GM10248 (cell line): Measurements from ENCODE around the gene MS4A13.
"Not testable (repeated sequence)": the region's sequence is repeated elsewhere in the genome, so short reads cannot be mapped to it uniquely, and the experiment has no call there.

Experiments
- CTCF ChIA-PET: fragments of 300-600 bp; sonication (Branson Sonifier 250); formaldehyde crosslinking; extraction: SDS; loops from one replicate; lab custom pipeline; 2021; ENCODE audit warnings: antibody characterized with exemption; lab: Yijun Ruan, JAX
- POLR2A ChIA-PET: fragments of 350-650 bp; sonication (Branson Sonifier 250); formaldehyde crosslinking; extraction: SDS; loops from one replicate; lab custom pipeline; 2020; ENCODE audit warnings: antibody characterized with exemption; lab: Yijun Ruan, JAX
- DNase-seq: peaks from one replicate; pipeline ENCODE4 v3.0.0; 2012; ENCODE audit errors: extremely low spot score
- CTCF ChIP-seq: IDR thresholded peaks from 2 replicates; pipeline ENCODE4 v1.5.1; 2012; ENCODE audit warnings: mild to moderate bottlenecking, low read depth; ENCODE audit errors: extremely low read depth, missing control alignments, control extremely low read depth

Gene MS4A13

GRCh38 chr11:60504219-60504905 lies 10.8 kb upstream of the MS4A13 start:
- no peak for TF ChIP-seq CTCF
- CTCF ChIA-PET: interaction anchor here (1.9 to 4.5 kb wide), 2 partner anchors 17 to 141 kb away, joined by 5 to 16 read pairs; no protein-coding TSS in a partner anchor
- POLR2A ChIA-PET: no interaction called here
- DNase-seq: no peak

GRCh38 chr11:60509609-60510008 lies 5.6 kb upstream of the MS4A13 start:
- CTCF ChIA-PET: interaction anchor here (1.3 kb wide), 1 partner anchor 175 kb away, joined by 3 read pairs; no protein-coding TSS in a partner anchor
- POLR2A ChIA-PET, DNase-seq: not testable (repeated sequence)

GRCh38 chr11:60510209-60510608 lies 5.0 kb upstream of the MS4A13 start:
- DNase-seq, POLR2A ChIA-PET, CTCF ChIA-PET: not testable (repeated sequence)

GRCh38 chr11:60511393-60511792 lies 3.8 kb upstream of the MS4A13 start:
- POLR2A ChIA-PET: no interaction called here
- CTCF ChIA-PET: interaction anchor here (1.0 to 1.1 kb wide), 2 partner anchors 9 to 121 kb away, joined by 3 read pairs; no protein-coding TSS in a partner anchor
- no peak for DNase-seq
- no peak for TF ChIP-seq CTCF

GRCh38 chr11:60512651-60513225 lies 2.5 kb upstream of the MS4A13 start:
- POLR2A ChIA-PET: no interaction called here
- CTCF ChIA-PET: interaction anchor here (1.1 to 1.3 kb wide), 3 partner anchors 15 to 179 kb away, joined by 3 to 4 read pairs (median 3); no protein-coding TSS in a partner anchor
- TF ChIP-seq CTCF: no peak
- no peak for DNase-seq

GRCh38 chr11:60513496-60514460 lies 1.4 kb upstream of the MS4A13 start:
- POLR2A ChIA-PET: interaction anchor here (0.6 kb wide), 1 partner anchor 391 kb away, joined by 5 read pairs; no protein-coding TSS in a partner anchor
- CTCF ChIA-PET: interaction anchor here (1.2 to 1.3 kb wide), 2 partner anchors 14 to 180 kb away, joined by 3 to 4 read pairs; no protein-coding TSS in a partner anchor
- no peak for DNase-seq
- TF ChIP-seq CTCF: no peak

- no peak for DNase-seq
- POLR2A ChIA-PET: no interaction called here
- TF ChIP-seq CTCF: no peak
- CTCF ChIA-PET: no interaction called here
These were observed 13.3 kb downstream of the MS4A13 start for GRCh38 chr11:60528465-60528864.
